Measurements from ENCODE around the gene NAV2. TPM values are rescaled to one million over a fixed set of nuclear protein-coding genes. Genes with fewer than 3 reads are reported as not detected.

Gene NAV2
- total RNA-seq, 1 experiment from 2014 or later: 46.3 TPM

GRCh38 chr11:19718051-19718450, 5.4 kb downstream of the NAV2 start:
- H2BK12ac ChIP-seq (ENCODE audit: insufficient read length, low read depth, low read length): no peak overlapping the region
- Mint-ChIP-seq H3K27ac (no peak overlapping the region), H3K4me3 (no peak overlapping the region), H3K36me3 (ENCODE audit: insufficient read depth in 1 of 3, low read depth in 3 of 3) (peaks cover 0 to 3% (median 0%) of the 10 kb centered on the region in 3 experiments; a peak in 2 of 7 replicates), H3K4me1 (peaks cover 14 to 23% of the 10 kb centered on the region in 2 experiments), H3K27me3 (ENCODE audit: low read depth) (peaks cover 53% of the 10 kb centered on the region), H3K9me3 (no peaks in the 10 kb centered on the region)
- no peak overlapping the region for H4K91ac ChIP-seq (ENCODE audit: insufficient read length, low read depth, low read length)
- no peak for TF ChIP-seq CTCF (conservative IDR thresholded peaks at IDR 0.05)
- no peak overlapping the region for H3K27ac ChIP-seq (ENCODE audit: insufficient read length, low read depth, low read length)
- no peak overlapping the region for H3K18ac ChIP-seq (ENCODE audit: insufficient read length, low read depth, low read length)
- no peak overlapping the region for H3K4ac ChIP-seq (ENCODE audit: low read depth, low read length)
- no peak overlapping the region for H2BK20ac ChIP-seq (ENCODE audit: low read depth, low read length, poor library complexity, severe bottlenecking)
- no peak overlapping the region for H4K5ac ChIP-seq (ENCODE audit: insufficient read length, low read depth, low read length)
- peaks cover 25% of the 10 kb centered on the region; the same call in 1 of the 2 replicates for H3K27me3 ChIP-seq (ENCODE audit: insufficient read depth, low read length)
- H3K9ac ChIP-seq (ENCODE audit: extremely low read depth, insufficient read length, low read length): no peak overlapping the region
- no peaks in the 10 kb centered on the region for H3K4me1 ChIP-seq (ENCODE audit: insufficient read depth, low read length)
- no peak overlapping the region for H3T11ph ChIP-seq (ENCODE audit: low read length)
- H3K79me1 ChIP-seq (ENCODE audit: insufficient read depth, low read depth, low read length, poor library complexity, severe bottlenecking): no peaks in the 10 kb centered on the region
- WGBS (ENCODE audit: extremely low coverage, insufficient read length, low lambda C conversion rate): no CpG with 5 or more reads among the region's 1 CpG
- H3K56ac ChIP-seq (ENCODE audit: insufficient read length, low read depth, low read length): no peak overlapping the region
- no peak overlapping the region for H3K23ac ChIP-seq (ENCODE audit: insufficient read length, low read depth, low read length)
- no peak overlapping the region for H2BK120ac ChIP-seq (ENCODE audit: low read depth, low read length, poor library complexity, severe bottlenecking)
- no peaks in the 10 kb centered on the region for H3K79me2 ChIP-seq (ENCODE audit: insufficient read depth, low read length)
- H3K14ac ChIP-seq (ENCODE audit: insufficient read depth, low read length): no peak overlapping the region
- H2BK5ac ChIP-seq (ENCODE audit: insufficient read length, low read length): no peak overlapping the region
- DNase-seq: no peak
- no peaks in the 10 kb centered on the region for H3K9me3 ChIP-seq (ENCODE audit: control insufficient read depth, low read depth, low read length)
- H2BK15ac ChIP-seq (ENCODE audit: low read depth, low read length): no peak overlapping the region
- H4K8ac ChIP-seq (replicated peaks; ENCODE audit: insufficient read length, low read depth, low read length): no peak overlapping the region
- H3K4me2 ChIP-seq (ENCODE audit: insufficient read depth, insufficient read length, low read length): no peak overlapping the region
- H3K23me2 ChIP-seq (ENCODE audit: insufficient read length, low read depth, low read length, poor library complexity, severe bottlenecking): peaks cover 15% of the 10 kb centered on the region
- no peaks in the 10 kb centered on the region for H4K20me1 ChIP-seq (ENCODE audit: control insufficient read depth, insufficient read depth, insufficient read length)
- H2AK5ac ChIP-seq (ENCODE audit: insufficient read length, low read length): no peak overlapping the region
- H2AFZ ChIP-seq (ENCODE audit: low read length): no peak overlapping the region
